Measurements from ENCODE around the gene SPOP.

Gene SPOP

GRCh38 chr17:49621946-49622529 is 55.9 kb downstream of the SPOP start:
- H3K4me1 ChIP-seq (ENCODE audit: insufficient read depth, low read length) = no peaks in the 10 kb centered on the region
- H3K9ac ChIP-seq (ENCODE audit: low read depth, low read length) = no peak overlapping the region
- H3K9me3 ChIP-seq (ENCODE audit: insufficient read depth, low read length, severe bottlenecking) = no peaks in the 10 kb centered on the region
- TF ChIP-seq CTCF (IDR thresholded peaks at IDR 0.05; ENCODE audit: borderline replicate concordance, extremely low read depth, low read length, poor library complexity, severe bottlenecking) (no peak), EZH2 (IDR thresholded peaks at IDR 0.05; ENCODE audit: borderline replicate concordance, low read depth, low read length, severe bottlenecking) (no peak)
- peaks cover 29% of the 10 kb centered on the region for H3K79me2 ChIP-seq (ENCODE audit: insufficient read depth, low read length)
- H3K36me3 ChIP-seq (ENCODE audit: insufficient read depth, low read length) = peaks cover 54% of the 10 kb centered on the region
- no peak overlapping the region for H3K27ac ChIP-seq (ENCODE audit: low read length)
- DNase-seq (no peak), ATAC-seq (ENCODE audit: insufficient read depth, low read depth) (no peak)
- no peaks in the 10 kb centered on the region for H3K27me3 ChIP-seq (ENCODE audit: insufficient read depth, low read length, poor library complexity)
- no peak overlapping the region for H2AFZ ChIP-seq (ENCODE audit: low read depth, low read length)
- H3K4me2 ChIP-seq (ENCODE audit: insufficient read depth, low read length) = no peak overlapping the region
- H3K4me3 ChIP-seq (ENCODE audit: low read depth in 1 of 2, low read length in 2 of 2) = no peak overlapping the region
- H4K20me1 ChIP-seq (ENCODE audit: insufficient read depth, low read length) = peaks cover 7% of the 10 kb centered on the region; the same call in 1 of the 2 replicates

- Histone ChIP-seq H4K20me1 (ENCODE audit: insufficient read depth, low read length) (peaks cover 10% of the 10 kb centered on the region), H3K4me3 (ENCODE audit: low read depth in 1 of 2, low read length in 2 of 2) (no peak overlapping the region), H3K27me3 (ENCODE audit: insufficient read depth, low read length, poor library complexity) (no peaks in the 10 kb centered on the region), H3K36me3 (ENCODE audit: insufficient read depth, low read length) (peaks cover 60% of the 10 kb centered on the region), H3K4me2 (ENCODE audit: insufficient read depth, low read length) (no peak overlapping the region), H2AFZ (ENCODE audit: low read depth, low read length) (no peak overlapping the region), H3K79me2 (ENCODE audit: insufficient read depth, low read length) (peaks cover 25% of the 10 kb centered on the region), H3K9me3 (ENCODE audit: insufficient read depth, low read length, severe bottlenecking) (no peaks in the 10 kb centered on the region), H3K27ac (ENCODE audit: low read length) (no peak overlapping the region), H3K4me1 (ENCODE audit: insufficient read depth, low read length) (no peaks in the 10 kb centered on the region), H3K9ac (ENCODE audit: low read depth, low read length) (no peak overlapping the region)
- no peak for ATAC-seq (ENCODE audit: insufficient read depth, low read depth)
- no peak for TF ChIP-seq CTCF (IDR thresholded peaks at IDR 0.05; ENCODE audit: borderline replicate concordance, extremely low read depth, low read length, poor library complexity, severe bottlenecking)
- TF ChIP-seq EZH2 (IDR thresholded peaks at IDR 0.05; ENCODE audit: borderline replicate concordance, low read depth, low read length, severe bottlenecking) = no peak
- DNase-seq = no peak
These were observed 56.5 kb downstream of the SPOP start for GRCh38 chr17:49621420-49621819.

GRCh38 chr17:49618028-49618611 is 59.8 kb downstream of the SPOP start:
- H3K27me3 ChIP-seq (ENCODE audit: insufficient read depth, low read length, poor library complexity) = no peaks in the 10 kb centered on the region
- H3K36me3 ChIP-seq (ENCODE audit: insufficient read depth, low read length) = peaks cover 83% of the 10 kb centered on the region
- H4K20me1 ChIP-seq (ENCODE audit: insufficient read depth, low read length) = peaks cover 4% of the 10 kb centered on the region; the same call in 1 of the 2 replicates
- no peaks in the 10 kb centered on the region for H3K9me3 ChIP-seq (ENCODE audit: insufficient read depth, low read length, severe bottlenecking)
- TF ChIP-seq CTCF (IDR thresholded peaks at IDR 0.05; ENCODE audit: borderline replicate concordance, extremely low read depth, low read length, poor library complexity, severe bottlenecking) (no peak), EZH2 (IDR thresholded peaks at IDR 0.05; ENCODE audit: borderline replicate concordance, low read depth, low read length, severe bottlenecking) (no peak)
- no peak for ATAC-seq (ENCODE audit: insufficient read depth, low read depth)
- H3K4me2 ChIP-seq (ENCODE audit: insufficient read depth, low read length) = no peak overlapping the region
- H3K4me1 ChIP-seq (ENCODE audit: insufficient read depth, low read length) = no peaks in the 10 kb centered on the region
- DNase-seq = no peak
- H3K4me3 ChIP-seq (ENCODE audit: low read depth in 1 of 2, low read length in 2 of 2) = no peak overlapping the region
- H3K79me2 ChIP-seq (ENCODE audit: insufficient read depth, low read length) = 0 out of 2 replicates have a peak, but pooled peaks cover 2% of the 10 kb centered on the region
- H3K9ac ChIP-seq (ENCODE audit: low read depth, low read length) = no peak overlapping the region
- no peak overlapping the region for H3K27ac ChIP-seq (ENCODE audit: low read length)
- H2AFZ ChIP-seq (ENCODE audit: low read depth, low read length) = no peak overlapping the region
